B cell (primary cell): ENCODE results near the gene PCSK9. TPM values are rescaled to one million over a fixed set of nuclear protein-coding genes. Genes with fewer than 3 reads are reported as not detected.

ENCODE experiments used
- ATAC-seq: fragments of 200-7000 bp; cut with Tn5 transposase; one replicate; pipeline ENCODE4 v1.10.0; 2021; ENCODE audit warnings: low read depth, mild to moderate bottlenecking, moderate number of reproducible peaks, moderate library complexity
- CTCF ChIA-PET: fragments of 350-600 bp; sonication (Branson Sonifier 250); formaldehyde crosslinking; loops from one replicate; lab custom pipeline; 2021; ENCODE audit warnings: antibody characterized with exemption, inconsistent platforms; lab: Charles Lee
- POLR2A ChIA-PET: fragments of 350-600 bp; sonication (Branson Sonifier 250); formaldehyde crosslinking; loops from one replicate; lab custom pipeline; 2021; ENCODE audit warnings: antibody characterized with exemption; lab: Charles Lee
- DNase-seq: peaks from one replicate; pipeline ENCODE4 v3.0.0; 2013
- H2AFZ ChIP-seq: 2 replicates; pipeline ENCODE4 v1.6.1; 2012; ENCODE audit warnings: mild to moderate bottlenecking, low read depth, low read length; ENCODE audit not compliant: insufficient read depth, poor library complexity, severe bottlenecking
- H3K27ac ChIP-seq, 2 donors: 1 replicate in 1 of 2; 2 replicates in 1 of 2; pipeline ENCODE4 v1.5.1; 2012 to 2013; ENCODE audit warnings: low read length in 2 of 2, mild to moderate bottlenecking in 2 of 2, moderate library complexity in 1 of 2
- H3K27me3 ChIP-seq, 4 experiments: fragments of 200-600 bp in 1 of 4; sonication (generic) in 1 of 4; replicated peaks in 1 of 4; 1 replicate in 2 of 4; 2 replicates in 2 of 4; pipeline versions ENCODE4 v1.6.1 to v1.7.0; 2013 to 2016; ENCODE audit warnings: low read length in 3 of 4, mild to moderate bottlenecking in 2 of 4, mixed read lengths in 1 of 4, moderate library complexity in 1 of 4; ENCODE audit not compliant: insufficient read depth in 4 of 4, control insufficient read depth in 3 of 4; ENCODE audit errors: control extremely low read depth in 1 of 4
- H3K36me3 ChIP-seq, 2 experiments: replicated peaks in 1 of 2; 1 replicate in 1 of 2; 2 replicates in 1 of 2; pipeline versions ENCODE4 v1.6.1 to v1.7.1; 2013; ENCODE audit warnings: low read length in 1 of 2; ENCODE audit not compliant: insufficient read depth in 2 of 2, control insufficient read depth in 1 of 2; ENCODE audit errors: control extremely low read depth in 1 of 2, extremely low read depth in 1 of 2
- H3K4me1 ChIP-seq, 2 donors: fragments of 200-600 bp in 1 of 2; sonication (generic) in 1 of 2; 1 replicate in 1 of 2; 2 replicates in 1 of 2; pipeline versions ENCODE4 v1.5.1 to v1.6.1; 2013 to 2017; ENCODE audit warnings: low read length in 2 of 2; ENCODE audit not compliant: control insufficient read depth in 2 of 2, insufficient read depth in 2 of 2
- H3K4me2 ChIP-seq: replicated peaks from 2 replicates; pipeline ENCODE3; 2012; ENCODE audit warnings: mild to moderate bottlenecking, low read depth, low read length; ENCODE audit not compliant: poor library complexity, severe bottlenecking
- H3K4me3 ChIP-seq, 5 experiments: fragments of 200-600 bp in 1 of 5; sonication (generic) in 1 of 5; 1 replicate in 3 of 5; 2 replicates in 2 of 5; pipeline versions ENCODE4 v1.5.1 to v1.7.0; 2011 to 2016; ENCODE audit warnings: low read length in 4 of 5, mild to moderate bottlenecking in 4 of 5, low read depth in 2 of 5, control low read depth in 1 of 5, moderate library complexity in 1 of 5; ENCODE audit not compliant: insufficient read depth in 1 of 5; ENCODE audit errors: control extremely low read depth in 1 of 5, extremely low read depth in 1 of 5
- H3K79me2 ChIP-seq: fragments of 200-600 bp; sonication (generic); one replicate; pipeline ENCODE4 v1.6.0; 2016; ENCODE audit warnings: low read length; ENCODE audit not compliant: control insufficient read depth, insufficient read depth
- H3K9ac ChIP-seq: fragments of 200-600 bp; sonication (generic); 2 replicates; pipeline ENCODE4 v1.6.1; 2017; ENCODE audit warnings: mild to moderate bottlenecking, low read length, moderate library complexity
- H3K9me3 ChIP-seq, 3 donors: one replicate each; pipeline versions ENCODE4 v1.6.1 to v1.7.1; 2013; ENCODE audit warnings: low read length in 2 of 3; ENCODE audit not compliant: control insufficient read depth in 2 of 3, insufficient read depth in 1 of 3; ENCODE audit errors: control extremely low read depth in 1 of 3
- H4K20me1 ChIP-seq: 2 replicates; pipeline ENCODE4 v1.6.0; 2012; ENCODE audit warnings: mild to moderate bottlenecking, low read length; ENCODE audit not compliant: insufficient read depth, control insufficient read depth, poor library complexity, severe bottlenecking
- H3K27ac Mint-ChIP-seq: one replicate; pipeline ENCODE4 v1.8.0; 2021; ENCODE audit warnings: mixed read lengths
- H3K27me3 Mint-ChIP-seq: one replicate; pipeline ENCODE4 v1.8.0; 2021; ENCODE audit warnings: mixed read lengths
- H3K4me1 Mint-ChIP-seq: one replicate; pipeline ENCODE4 v1.8.0; 2021; ENCODE audit warnings: mixed read lengths
- H3K4me3 Mint-ChIP-seq: one replicate; pipeline ENCODE4 v1.8.0; 2021; ENCODE audit warnings: mixed read lengths
- H3K9me3 Mint-ChIP-seq: one replicate; pipeline ENCODE4 v1.8.0; 2022; ENCODE audit warnings: mixed read lengths; ENCODE audit not compliant: insufficient read depth
- CTCF ChIP-seq: fragments of 200-600 bp; IDR thresholded peaks from one replicate; pipeline ENCODE4 v1.8.0; 2022; ENCODE audit warnings: antibody characterized with exemption, mild to moderate bottlenecking
- EZH2 ChIP-seq: IDR thresholded peaks from 2 replicates; pipeline ENCODE4 v1.6.1; 2012; ENCODE audit warnings: borderline replicate concordance, low read depth, mild to moderate bottlenecking, moderate library complexity, low read length; ENCODE audit not compliant: insufficient read depth, poor library complexity, severe bottlenecking
- WGBS: methylation state at CpG from one replicate; pipeline ENCODE4 v1.1.5; 2013; ENCODE audit warnings: missing lambda C conversion rate; ENCODE audit not compliant: insufficient coverage; 5-methylcytosine and 5-hydroxymethylcytosine counted together
- intact Hi-C: fragments of 100-400 bp; cut with micrococcal nuclease; formaldehyde crosslinking; loops from one replicate; pipeline ENCODE4 v1.10.0; 2022
- polyA plus RNA-seq: library from polyadenylated mRNA; depleted of rRNA; stranded (reverse); fragments of >200 nt; gene quantifications from 2 replicates; pipeline ENCODE4 v1.2.3, GENCODE V29; 2012
- total RNA-seq, 2 donors: library from RNA; stranded (reverse); fragments of 120-200 nt in 1 of 2; gene quantifications; 1 replicate in 1 of 2; 2 replicates in 1 of 2; pipeline versions ENCODE4 v1.2.3 to v1.2.4, GENCODE V29; 2013 to 2022

The PCSK9 gene
- total and polyA plus RNA-seq, 2 donors (not counting 1 experiment from before 2014, with no cell fraction given): not detected

DNA sequence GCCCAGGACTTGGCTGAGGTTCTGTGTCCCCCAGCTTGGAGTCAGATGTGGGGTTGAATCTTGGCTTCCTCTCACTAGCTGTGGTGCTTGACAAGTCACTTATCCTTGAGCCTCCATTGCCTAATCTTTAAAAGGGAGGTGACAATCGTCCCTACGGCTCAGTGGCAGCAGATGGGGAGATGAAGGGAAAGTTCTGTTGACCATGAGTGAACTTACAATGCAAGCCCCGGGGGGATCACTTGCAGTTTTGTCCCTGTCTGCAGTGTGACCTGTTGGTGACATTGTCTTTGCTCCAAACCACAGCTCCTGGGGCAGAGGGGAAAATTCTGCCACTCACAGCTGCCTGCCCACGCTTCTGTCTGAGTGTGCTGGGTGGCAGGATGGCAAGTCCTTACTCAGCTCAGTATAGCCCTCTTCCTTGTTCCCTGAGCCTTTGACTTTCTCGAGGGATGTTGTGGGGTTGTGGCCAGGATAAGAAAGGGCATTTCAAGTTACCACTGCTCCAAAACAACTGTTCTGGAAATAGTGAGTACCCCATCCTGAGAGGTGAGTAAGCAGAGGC, 1.7 kb downstream of the PCSK9 start:
- ATAC-seq: no peak
- Mint-ChIP-seq H3K9me3 (no peaks in the 10 kb centered on the region), H3K4me1 (no peaks in the 10 kb centered on the region), H3K4me3 (no peak overlapping the region), H3K27ac (no peak overlapping the region), H3K27me3 (peaks cover 48% of the 10 kb centered on the region)
- no peak for DNase-seq
- H3K9ac ChIP-seq: no peak overlapping the region
- no peaks in the 10 kb centered on the region for H3K79me2 ChIP-seq
- H2AFZ ChIP-seq: no peak overlapping the region
- no peak overlapping the region for H3K4me3 ChIP-seq
- intact Hi-C loops: no loop called here
- no peaks in the 10 kb centered on the region for H3K36me3 ChIP-seq
- no peaks in the 10 kb centered on the region for H3K4me1 ChIP-seq
- TF ChIP-seq CTCF (no peak), EZH2 (no peak)
- peaks cover 0 to 28% (median 8%) of the 10 kb centered on the region in 4 experiments for H3K27me3 ChIP-seq
- no peak overlapping the region for H3K27ac ChIP-seq
- no peak overlapping the region for H3K4me2 ChIP-seq
- CTCF ChIA-PET: no interaction called here
- 31% methylated on average over 3 of the region's 5 CpGs for WGBS
- POLR2A ChIA-PET: no interaction called here
- no peaks in the 10 kb centered on the region for H3K9me3 ChIP-seq
- no peaks in the 10 kb centered on the region for H4K20me1 ChIP-seq

GRCh38 chr1:55041613-55042012, 2.3 kb downstream of the PCSK9 start:
- H3K4me3 Mint-ChIP-seq: no peak overlapping the region
- WGBS: 79% methylated on average over 2 of the region's 3 CpGs

More at GRCh38 chr1:55041613-55042012, 2.3 kb downstream of the PCSK9 start:
- H3K4me3 ChIP-seq: no peak overlapping the region
- no peak overlapping the region for H2AFZ ChIP-seq
- no peaks in the 10 kb centered on the region for H3K4me1 ChIP-seq
- peaks cover 44% of the 10 kb centered on the region for H3K27me3 Mint-ChIP-seq
- no peak overlapping the region for H3K4me2 ChIP-seq
- TF ChIP-seq EZH2 (no peak), CTCF (no peak)
- no peaks in the 10 kb centered on the region for H3K4me1 Mint-ChIP-seq
- ATAC-seq (no peak), DNase-seq (no peak)
- no peak overlapping the region for H3K27ac Mint-ChIP-seq
- H3K9me3 Mint-ChIP-seq: no peaks in the 10 kb centered on the region
- no peak overlapping the region for H3K9ac ChIP-seq
- peaks cover 0 to 28% (median 8%) of the 10 kb centered on the region in 4 experiments for H3K27me3 ChIP-seq
- POLR2A ChIA-PET: no interaction called here
- no peaks in the 10 kb centered on the region for H3K79me2 ChIP-seq
- H3K9me3 ChIP-seq: no peaks in the 10 kb centered on the region
- H4K20me1 ChIP-seq: no peaks in the 10 kb centered on the region
- CTCF ChIA-PET: no interaction called here
- H3K36me3 ChIP-seq: no peaks in the 10 kb centered on the region
- intact Hi-C loops: no loop called here
- no peak overlapping the region for H3K27ac ChIP-seq
